NCI-H1048 (cell line): ENCODE data around the gene GALNT8.
"Not testable (repeated sequence)": the region's sequence is repeated elsewhere in the genome, so short reads cannot be mapped to it uniquely, and the experiment has no call there.

Source experiments
- DNase-seq: peaks from one replicate; lab custom pipeline; 2025; lab: John Stamatoyannopoulos, UW

GALNT8 gene

GRCh38 chr12:4719821-4720636, at the start of gene GALNT8:
GALNT8 (plus strand) TSS chr12:4720400; CDS start chr12:4720678, 278 bp downstream.
- no peak for DNase-seq

- DNase-seq = no peak
These were observed 40.5 kb upstream of the GALNT8 start for GRCh38 chr12:4679711-4680110.

GRCh38 chr12:4681732-4682131, 38.5 kb upstream of the GALNT8 start:
- no peak for DNase-seq

DNA sequence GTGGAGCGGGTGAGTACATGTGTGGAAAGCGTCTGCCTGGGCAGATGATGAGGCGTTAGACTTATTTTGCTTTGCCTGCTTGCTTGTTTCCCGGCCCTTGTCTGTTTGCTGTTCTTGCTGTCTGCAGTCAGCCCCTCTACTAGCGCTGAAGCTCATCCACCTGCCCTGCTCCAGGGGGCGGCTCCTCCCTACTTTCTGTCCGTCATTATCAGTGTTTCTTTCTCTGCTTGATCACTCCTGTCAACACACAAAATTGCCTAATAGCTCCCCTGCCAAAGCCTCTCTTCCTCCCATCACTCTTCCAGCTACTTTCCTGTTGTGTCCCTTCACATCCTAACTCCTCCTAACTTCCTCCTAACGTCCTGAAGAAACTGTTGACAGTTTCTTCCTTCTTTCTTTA, 34.9 kb upstream of the GALNT8 start:
- DNase-seq = no peak

- no peak for DNase-seq
These were observed 29.4 kb upstream of the GALNT8 start for GRCh38 chr12:4690760-4691159.

DNA sequence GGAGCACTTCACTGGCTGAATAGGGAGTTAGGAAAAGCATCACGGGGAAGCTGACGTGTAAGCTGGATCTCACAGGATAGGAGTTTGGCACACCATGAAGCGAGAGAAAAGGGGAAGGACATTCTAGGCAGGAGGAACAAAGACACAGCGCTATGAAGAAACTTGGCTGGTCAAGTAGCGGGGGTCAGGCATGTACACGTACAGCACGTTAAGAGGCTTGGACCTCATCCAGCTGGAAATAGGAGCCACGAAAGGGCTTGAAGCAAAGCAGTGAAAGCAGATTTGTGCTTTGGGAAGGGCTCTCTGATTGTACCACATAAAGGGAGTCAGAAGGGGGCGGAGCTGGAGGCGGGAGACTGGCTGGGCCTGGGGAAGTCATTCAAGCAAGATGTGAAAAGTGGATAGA, 19.6 kb upstream of the GALNT8 start:
- DNase-seq = no peak

GRCh38 chr12:4701395-4702190, 18.6 kb upstream of the GALNT8 start:
- no peak for DNase-seq

GRCh38 chr12:4703676-4704075, 16.5 kb upstream of the GALNT8 start:
- no peak for DNase-seq

DNA sequence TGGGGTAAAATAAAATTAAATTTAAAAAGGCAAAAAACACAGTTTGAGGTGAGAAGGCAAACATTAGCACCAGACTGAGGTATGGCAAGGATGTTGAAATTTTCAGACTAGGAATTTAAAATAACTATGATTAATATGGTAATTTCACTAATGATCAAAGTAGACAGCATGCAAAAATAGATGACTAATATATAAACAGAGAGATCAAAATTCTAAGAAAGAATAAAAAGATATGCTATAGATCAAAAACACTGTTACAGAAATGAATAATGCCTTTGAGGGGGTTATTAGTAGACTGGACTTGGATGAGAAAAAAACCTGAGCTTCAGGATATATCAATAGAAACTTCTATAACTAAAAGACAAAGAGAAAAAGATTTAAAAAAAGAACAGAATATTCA, 14.4 kb upstream of the GALNT8 start:
- DNase-seq = no peak

- no peak for DNase-seq
These were observed 12.9 kb upstream of the GALNT8 start for GRCh38 chr12:4707306-4707705.

DNA sequence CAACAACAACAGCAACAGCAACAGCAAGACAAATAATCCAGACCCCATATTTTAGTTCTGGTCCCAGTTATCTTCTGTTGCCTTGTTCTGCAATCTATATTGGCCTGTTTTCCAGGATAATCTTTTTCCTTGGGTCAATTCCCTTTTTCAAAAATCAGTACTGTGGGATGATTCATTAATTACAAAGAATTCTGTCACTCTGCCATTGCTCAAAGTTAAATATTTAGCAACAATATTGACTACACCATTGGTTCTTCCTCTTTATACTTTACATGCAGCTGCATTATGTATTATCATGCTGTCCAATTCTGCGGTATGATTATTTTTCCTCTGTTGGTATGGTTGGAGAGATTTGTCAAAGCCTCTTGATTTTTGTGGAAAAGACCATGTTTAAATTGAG, 10.1 kb upstream of the GALNT8 start:
- no peak for DNase-seq

GRCh38 chr12:4714879-4715278, 5.3 kb upstream of the GALNT8 start:
- DNase-seq = no peak

DNA sequence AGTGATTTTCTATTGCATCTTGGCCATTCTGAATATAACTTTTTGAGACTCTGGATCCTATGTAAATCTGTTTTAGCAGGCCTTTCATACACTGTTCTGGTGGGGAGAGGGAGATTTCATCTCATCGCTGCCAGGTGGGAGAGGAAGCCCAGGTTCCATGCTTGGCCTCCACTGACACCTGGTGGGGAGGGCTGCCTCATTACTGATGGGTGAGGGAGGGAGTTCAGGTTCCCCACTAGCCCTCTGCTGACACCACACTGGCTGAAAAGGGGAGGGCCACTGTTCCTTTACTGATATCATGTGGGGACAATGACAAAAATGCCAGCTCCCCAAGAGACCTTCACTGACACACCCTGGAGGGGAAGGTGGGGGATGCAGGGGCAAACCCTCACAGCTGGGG, 2.4 kb upstream of the GALNT8 start:
- no peak for DNase-seq

DNA sequence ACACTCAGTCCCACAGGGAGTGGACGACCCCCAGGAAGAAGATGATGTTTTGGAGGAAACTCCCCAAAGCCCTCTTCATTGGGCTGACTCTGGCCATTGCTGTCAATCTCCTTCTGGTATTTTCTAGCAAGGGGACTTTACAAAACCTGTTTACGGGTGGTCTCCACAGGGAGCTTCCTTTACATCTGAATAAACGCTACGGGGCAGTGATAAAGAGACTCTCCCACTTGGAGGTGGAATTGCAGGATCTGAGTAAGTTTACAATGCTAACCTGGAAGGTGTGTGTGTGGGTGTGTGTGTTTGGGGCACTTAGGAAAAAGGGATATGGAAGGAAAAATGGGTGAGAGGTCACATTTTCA, 416 bp downstream of the GALNT8 start:
- DNase-seq = no peak

- DNase-seq = not testable (repeated sequence)
These were observed 1.4 kb downstream of the GALNT8 start for GRCh38 chr12:4721587-4721986.

DNA sequence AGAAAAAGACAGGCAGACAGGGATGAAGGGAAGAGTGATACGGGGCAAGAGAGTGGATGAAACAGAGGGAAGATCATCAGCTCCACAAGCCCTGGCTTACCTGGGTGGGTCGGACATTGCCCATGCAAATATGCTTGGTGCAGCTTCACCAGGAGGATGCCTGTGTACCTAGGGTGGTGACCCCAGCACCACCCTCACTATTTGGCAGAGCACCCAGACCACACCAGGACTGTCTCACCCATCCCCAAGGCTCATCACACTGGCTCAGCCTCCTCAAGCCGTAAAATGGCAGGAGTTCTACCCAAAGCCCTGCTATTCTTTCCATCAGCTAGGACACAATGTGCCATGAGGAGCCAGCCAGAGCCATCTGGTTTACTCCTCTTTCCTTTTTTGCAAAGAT, 3.0 kb downstream of the GALNT8 start:
- no peak for DNase-seq

DNA sequence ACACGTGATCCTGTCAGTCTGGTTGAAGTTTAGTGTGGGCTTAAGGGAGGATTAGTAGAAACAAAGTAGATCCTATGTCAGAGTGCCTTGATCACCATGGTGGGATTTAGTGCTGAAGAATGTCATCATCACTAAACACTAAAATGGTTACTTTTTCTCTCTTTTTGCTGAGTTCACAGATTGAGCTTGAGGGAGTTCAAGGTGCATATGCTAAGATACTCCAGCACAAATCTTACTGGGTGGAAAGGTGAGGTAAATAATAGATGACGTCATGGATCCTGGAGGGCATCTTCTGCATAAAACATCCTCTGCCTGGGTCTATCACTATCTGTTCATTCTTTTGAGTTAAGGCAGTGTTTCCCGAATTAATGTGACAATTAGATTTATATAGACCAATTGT, 4.9 kb downstream of the GALNT8 start:
- DNase-seq = no peak

DNA sequence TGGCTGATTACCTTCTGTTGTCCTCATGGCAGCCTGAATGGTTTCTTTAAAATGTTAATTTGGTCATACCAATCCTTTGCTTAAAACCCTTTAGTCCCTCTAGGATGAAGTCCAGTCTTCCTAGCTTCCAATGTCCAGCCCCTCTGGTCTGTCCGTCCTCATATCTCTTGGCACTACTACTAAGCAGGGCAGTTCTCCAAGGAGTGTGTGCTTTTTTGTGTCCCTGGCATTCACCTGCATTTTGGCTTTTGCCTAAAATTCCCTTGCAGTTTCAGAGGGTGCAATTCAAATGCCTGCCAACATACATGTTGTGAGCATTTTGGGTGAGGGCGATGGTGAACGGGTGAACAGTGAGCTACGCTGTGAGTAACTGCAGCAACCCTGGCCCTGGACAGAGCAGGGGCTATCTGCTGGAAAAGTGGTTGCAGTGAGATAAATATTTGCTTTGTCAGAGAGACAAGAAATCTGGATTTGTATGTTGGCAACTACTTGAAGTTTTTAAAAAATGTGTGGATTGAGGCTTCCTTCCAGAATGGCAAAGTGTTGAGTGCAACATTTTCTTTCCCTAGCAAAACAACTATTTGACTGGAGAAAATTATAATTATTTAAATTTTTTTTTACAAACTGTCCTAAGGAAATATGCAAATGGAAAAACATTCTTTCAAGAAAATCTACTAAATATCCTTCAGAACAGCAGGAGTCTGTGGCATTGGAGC, 14.6 kb downstream of the GALNT8 start:
- no peak for DNase-seq

- no peak for DNase-seq
These were observed 15.9 kb downstream of the GALNT8 start for GRCh38 chr12:4736091-4736490.

- no peak for DNase-seq
These were observed 18.3 kb downstream of the GALNT8 start for GRCh38 chr12:4738541-4738940.

DNA sequence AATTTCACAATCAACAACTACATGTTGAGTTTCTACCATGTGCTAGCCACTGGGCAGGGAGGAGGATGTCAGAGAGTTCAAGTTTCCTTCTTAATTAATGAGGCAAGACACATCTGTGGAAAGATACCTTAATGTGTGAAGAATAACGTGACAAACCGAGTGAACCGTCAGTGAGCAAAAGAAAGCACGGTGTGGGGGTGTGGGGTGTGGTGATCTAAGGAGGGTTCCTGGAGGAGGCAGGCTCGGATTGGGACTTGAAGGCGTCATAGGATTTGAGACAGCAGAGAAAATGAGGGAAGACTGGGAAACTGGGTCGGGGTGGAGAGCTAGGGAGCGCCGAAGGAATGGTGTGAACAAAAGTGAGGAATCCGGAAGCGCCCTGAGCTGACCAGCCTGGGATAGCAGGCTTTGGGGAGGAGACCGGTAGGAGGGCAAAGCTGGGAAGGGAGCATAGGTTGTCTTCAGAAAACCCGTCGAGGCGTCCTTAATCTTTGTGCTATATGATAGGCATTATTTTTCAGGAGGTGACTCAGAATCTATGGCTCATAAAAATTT, 22.3 kb downstream of the GALNT8 start:
- DNase-seq = no peak

- DNase-seq = no peak
These were observed 22.8 kb downstream of the GALNT8 start for GRCh38 chr12:4743046-4743445.

DNA sequence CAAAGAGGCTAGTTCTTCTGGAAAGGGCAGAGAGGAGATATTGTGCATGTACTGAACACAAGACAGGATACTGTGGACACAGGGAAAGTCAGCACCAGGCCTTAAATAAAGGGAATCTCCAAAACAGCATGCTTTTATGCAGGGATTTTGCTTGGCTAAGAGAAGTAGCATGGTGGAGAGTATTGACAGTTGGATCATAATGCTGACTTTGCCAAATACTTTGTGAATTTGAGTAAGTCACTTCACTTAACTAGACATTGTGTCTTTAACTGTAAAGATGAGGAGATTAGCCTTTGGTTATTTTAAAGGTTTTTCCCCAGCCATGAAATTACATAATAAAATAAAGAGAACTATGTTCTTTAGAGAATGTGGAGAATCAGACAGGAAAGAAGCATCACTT, 24.5 kb downstream of the GALNT8 start:
- no peak for DNase-seq
